Activated naive CD4-positive, alpha-beta T cell treated with anti-CD3 and anti-CD28 coated beads for 36 hours (primary cell): Measurements from ENCODE around the gene MAD1L1. TPM values are rescaled to one million over a fixed set of nuclear protein-coding genes. Genes with fewer than 3 reads are reported as not detected.
A peak's percentile ranks its signal among the peaks of the same experiment; 100 is the strongest.
"Not testable (repeated sequence)": the region's sequence is repeated elsewhere in the genome, so short reads cannot be mapped to it uniquely, and the experiment has no call there.

Experiments
- CTCF ChIA-PET: fragments of 350-600 bp; sonication (Branson Sonifier 250); formaldehyde crosslinking; loops from one replicate; lab custom pipeline; 2021; ENCODE audit warnings: antibody characterized with exemption; lab: Charles Lee
- DNase-seq: peaks from one replicate; pipeline ENCODE4 v3.0.0-alpha.2; 2020
- H3K27ac Mint-ChIP-seq: one replicate; pipeline ENCODE4 v1.8.0; 2021; ENCODE audit warnings: mild to moderate bottlenecking, mixed read lengths
- H3K27me3 Mint-ChIP-seq: one replicate; pipeline ENCODE4 v1.8.0; 2021; ENCODE audit warnings: low read depth, mixed read lengths
- H3K36me3 Mint-ChIP-seq: one replicate; pipeline ENCODE4 v1.8.0; 2021; ENCODE audit warnings: low read depth, mixed read lengths
- H3K4me1 Mint-ChIP-seq: one replicate; pipeline ENCODE4 v1.8.0; 2021; ENCODE audit warnings: low read depth, mixed read lengths
- H3K4me3 Mint-ChIP-seq: one replicate; pipeline ENCODE4 v1.8.0; 2021; ENCODE audit warnings: mild to moderate bottlenecking, moderate library complexity, mixed read lengths
- H3K9me3 Mint-ChIP-seq: one replicate; pipeline ENCODE4 v1.8.0; 2021; ENCODE audit warnings: mixed read lengths
- intact Hi-C: fragments of 100-400 bp; cut with micrococcal nuclease; formaldehyde crosslinking; loops from one replicate; pipeline ENCODE4 v1.15.1; 2023
- total RNA-seq, 2 experiments: library from RNA; stranded (reverse); gene quantifications; one replicate each; pipeline ENCODE4 v1.2.3, GENCODE V29; 2021

MAD1L1 gene
- total RNA-seq, 2 experiments from 2014 or later, result 37.5 to 40.2 TPM

DNA sequence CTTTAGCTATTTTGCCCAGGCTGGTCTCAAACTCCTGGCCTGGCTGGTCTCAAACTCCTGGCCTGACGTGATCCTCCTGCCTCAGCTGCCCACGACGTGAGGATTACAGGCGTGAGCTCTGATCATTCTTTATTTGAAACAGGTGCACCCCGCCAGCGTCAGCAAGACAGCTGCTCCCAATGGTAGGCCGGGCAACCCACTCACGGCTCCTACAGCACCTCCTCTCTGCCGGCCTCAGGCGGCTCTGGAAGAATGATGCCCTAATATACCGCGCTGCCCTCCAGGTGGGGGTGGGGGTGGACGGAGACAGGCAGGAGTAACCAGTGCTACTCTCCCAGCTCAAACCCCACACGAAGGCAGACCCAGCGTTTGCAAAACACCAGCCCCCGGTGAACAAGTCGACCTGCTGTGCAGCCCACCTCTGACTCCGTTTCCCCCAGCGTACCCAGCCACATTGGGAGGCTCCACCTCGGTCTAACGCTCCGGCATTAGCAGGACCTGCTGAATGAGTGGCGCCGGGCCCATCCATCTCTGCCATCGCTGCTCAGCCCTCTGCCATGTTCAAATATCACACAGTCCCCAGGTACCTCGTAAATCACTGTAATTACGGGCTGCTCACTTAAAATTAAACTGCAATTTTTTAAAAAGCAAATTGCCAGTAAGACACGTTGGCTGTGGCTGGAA, 414.0 kb downstream of the MAD1L1 start:
- DNase-seq, result no peak
- no peak overlapping the region for H3K27ac Mint-ChIP-seq
- H3K36me3 Mint-ChIP-seq, result no peaks in the 10 kb centered on the region
- H3K9me3 Mint-ChIP-seq, result no peaks in the 10 kb centered on the region
- intact Hi-C loops, result no loop called here
- peak overlapping the region; percentile 17 for H3K4me3 Mint-ChIP-seq
- CTCF ChIA-PET, result no interaction called here
- no peaks in the 10 kb centered on the region for H3K27me3 Mint-ChIP-seq
- peaks cover 25% of the 10 kb centered on the region for H3K4me1 Mint-ChIP-seq

GRCh38 chr7:1817061-1817712, 415.6 kb downstream of the MAD1L1 start:
- Mint-ChIP-seq H3K36me3 (no peaks in the 10 kb centered on the region), H3K4me3 (no peak overlapping the region), H3K27ac (no peak overlapping the region), H3K9me3 (no peaks in the 10 kb centered on the region), H3K4me1 (peaks cover 19% of the 10 kb centered on the region), H3K27me3 (no peaks in the 10 kb centered on the region)
- no peak for DNase-seq
- CTCF ChIA-PET, result no interaction called here
- intact Hi-C loops, result no loop called here

DNA sequence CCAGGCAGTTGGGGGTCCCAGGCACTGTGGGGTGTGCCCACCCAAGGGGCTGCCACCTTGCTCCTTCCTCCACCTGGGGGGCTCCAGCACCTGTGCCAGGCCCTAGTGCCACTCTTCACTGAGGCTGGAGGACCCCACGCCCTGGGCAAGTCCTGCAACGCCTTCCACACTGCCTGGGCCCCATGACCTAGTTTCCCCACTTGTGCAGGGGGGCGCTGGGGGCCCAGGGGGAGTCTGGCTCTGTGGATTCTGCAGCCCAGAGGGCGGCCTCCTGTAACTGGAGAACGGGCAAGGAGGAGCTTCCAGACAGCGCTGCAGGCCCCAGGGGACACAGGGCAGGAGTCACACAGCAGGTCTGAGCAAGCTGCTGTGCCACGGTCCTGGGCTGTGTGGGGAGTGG, 416.3 kb downstream of the MAD1L1 start:
- H3K27me3 Mint-ChIP-seq, H3K9me3 Mint-ChIP-seq, H3K27ac Mint-ChIP-seq, H3K4me3 Mint-ChIP-seq, intact Hi-C loops, H3K36me3 Mint-ChIP-seq, CTCF ChIA-PET, DNase-seq: not testable (repeated sequence)
- H3K4me1 Mint-ChIP-seq, result peaks cover 19% of the 10 kb centered on the region

GRCh38 chr7:1815551-1816281, 417.0 kb downstream of the MAD1L1 start:
- H3K9me3 Mint-ChIP-seq, H3K36me3 Mint-ChIP-seq, DNase-seq, H3K27ac Mint-ChIP-seq, CTCF ChIA-PET, H3K27me3 Mint-ChIP-seq, H3K4me3 Mint-ChIP-seq, intact Hi-C loops: not testable (repeated sequence)
- H3K4me1 Mint-ChIP-seq, result peaks cover 19% of the 10 kb centered on the region

- CTCF ChIA-PET, result no interaction called here
Observed at GRCh38 chr7:1815051-1815481, 417.7 kb downstream of the MAD1L1 start.

GRCh38 chr7:1814089-1814811, 418.5 kb downstream of the MAD1L1 start:
- no peaks in the 10 kb centered on the region for H3K36me3 Mint-ChIP-seq
- H3K9me3 Mint-ChIP-seq, result no peaks in the 10 kb centered on the region
- intact Hi-C loops, result no loop called here
- DNase-seq, result no peak
- CTCF ChIA-PET, result no interaction called here
- H3K27ac Mint-ChIP-seq, result no peak overlapping the region
- H3K4me1 Mint-ChIP-seq, result peaks cover 9% of the 10 kb centered on the region
- no peaks in the 10 kb centered on the region for H3K27me3 Mint-ChIP-seq
- no peak overlapping the region for H3K4me3 Mint-ChIP-seq

More at GRCh38 chr7:1815051-1815481, 417.7 kb downstream of the MAD1L1 start:
- Mint-ChIP-seq H3K27me3 (no peaks in the 10 kb centered on the region), H3K27ac (no peak overlapping the region), H3K36me3 (no peaks in the 10 kb centered on the region), H3K4me1 (peaks cover 17% of the 10 kb centered on the region), H3K9me3 (no peaks in the 10 kb centered on the region), H3K4me3 (no peak overlapping the region)
- intact Hi-C loops, result no loop called here
- no peak for DNase-seq

GRCh38 chr7:1813394-1814088, 419.2 kb downstream of the MAD1L1 start:
- intact Hi-C loops, result no loop called here
- DNase-seq, result no peak
- peaks cover 3% of the 10 kb centered on the region for H3K4me1 Mint-ChIP-seq
- no peak overlapping the region for H3K27ac Mint-ChIP-seq
- CTCF ChIA-PET, result no interaction called here
- no peaks in the 10 kb centered on the region for H3K27me3 Mint-ChIP-seq
- no peak overlapping the region for H3K4me3 Mint-ChIP-seq
- no peaks in the 10 kb centered on the region for H3K36me3 Mint-ChIP-seq
- H3K9me3 Mint-ChIP-seq, result no peaks in the 10 kb centered on the region

DNA sequence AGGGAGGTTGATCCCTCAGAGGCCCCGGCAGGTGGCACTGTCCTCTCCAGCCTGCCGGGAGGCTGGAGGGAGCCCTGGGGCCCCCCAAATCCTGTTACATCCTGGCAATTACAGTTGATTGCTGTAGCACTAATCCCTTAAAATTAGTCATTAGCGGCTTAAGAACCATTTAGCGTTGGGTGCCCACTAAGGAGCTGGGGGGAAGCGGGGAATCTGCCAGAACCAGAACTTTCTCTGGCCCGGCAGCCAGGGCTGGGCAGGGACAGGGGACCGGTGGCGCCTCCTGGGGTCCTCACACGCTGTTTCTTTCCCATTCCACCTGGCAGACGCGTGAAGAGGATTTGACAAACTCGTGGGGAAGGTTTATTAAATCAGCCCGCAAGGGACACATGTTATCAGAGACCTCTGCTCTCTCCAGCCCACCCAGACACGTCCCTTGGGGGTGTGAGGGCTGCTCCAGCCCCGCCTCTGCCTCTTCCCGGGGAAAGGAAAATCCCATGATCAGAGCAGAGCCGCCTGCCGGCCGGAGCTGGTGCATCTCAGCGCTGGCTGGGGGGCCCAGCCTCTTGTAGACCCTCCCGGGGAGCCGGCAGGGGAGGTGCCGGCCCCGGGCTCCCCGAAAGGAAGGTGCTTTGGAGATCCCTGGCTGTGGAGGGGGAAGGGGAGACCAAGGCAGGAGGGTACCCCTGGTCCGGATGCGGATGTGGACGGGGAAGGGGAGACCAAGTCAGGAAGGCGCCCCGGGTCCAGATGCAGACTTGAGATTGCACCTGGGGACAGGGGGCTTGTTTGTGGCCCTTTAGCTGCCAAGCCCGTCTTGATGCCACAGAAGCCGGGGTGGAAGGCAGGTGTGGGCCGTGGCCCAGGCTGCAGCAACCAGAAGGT, 420.0 kb downstream of the MAD1L1 start:
- CTCF ChIA-PET, result no interaction called here
- Mint-ChIP-seq H3K9me3 (no peaks in the 10 kb centered on the region), H3K36me3 (no peaks in the 10 kb centered on the region), H3K27ac (no peak overlapping the region), H3K4me3 (no peak overlapping the region), H3K27me3 (no peaks in the 10 kb centered on the region), H3K4me1 (no peaks in the 10 kb centered on the region)
- intact Hi-C loops, result no loop called here
- peak; percentile 20 for DNase-seq

DNA sequence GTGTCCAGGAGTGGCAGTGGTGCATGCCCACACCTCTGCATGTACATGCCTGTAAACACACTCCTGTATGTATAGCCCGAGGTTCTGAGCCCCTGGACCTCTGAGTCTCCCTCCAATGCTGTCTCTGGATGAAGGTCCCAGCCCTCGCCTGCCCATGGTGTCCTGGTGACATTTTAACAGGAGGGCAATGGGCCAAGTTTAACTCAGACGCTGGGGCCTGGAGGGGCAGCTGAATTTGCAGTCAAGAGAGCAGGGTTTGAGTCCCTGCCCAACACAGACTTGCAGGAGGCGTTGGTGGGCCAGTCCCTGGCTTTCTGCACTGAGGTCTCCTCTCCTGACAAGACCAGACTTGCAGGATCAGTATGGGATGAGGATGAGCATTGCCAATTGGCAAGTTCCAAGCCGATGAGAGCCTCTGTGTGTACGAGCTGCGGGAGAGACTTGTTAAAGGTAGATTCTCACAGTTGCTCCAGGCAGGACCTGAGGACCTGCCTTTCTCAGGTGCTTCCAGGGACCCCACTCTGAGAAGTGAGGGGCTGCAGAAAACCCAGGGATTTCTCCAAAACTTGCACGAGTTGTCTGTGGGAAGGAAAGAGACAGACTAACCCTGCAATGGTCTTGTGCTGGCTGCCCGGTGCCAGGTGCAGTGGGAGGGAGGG, 420.8 kb downstream of the MAD1L1 start:
- Mint-ChIP-seq H3K9me3 (no peaks in the 10 kb centered on the region), H3K4me3 (no peak overlapping the region), H3K36me3 (no peaks in the 10 kb centered on the region), H3K27ac (no peak overlapping the region), H3K4me1 (no peaks in the 10 kb centered on the region), H3K27me3 (no peaks in the 10 kb centered on the region)
- CTCF ChIA-PET, result no interaction called here
- no peak for DNase-seq
- intact Hi-C loops, result no loop called here

GRCh38 chr7:1810961-1811849, 421.5 kb downstream of the MAD1L1 start:
- no peak for DNase-seq
- no peaks in the 10 kb centered on the region for H3K36me3 Mint-ChIP-seq
- H3K4me3 Mint-ChIP-seq, result no peak overlapping the region
- H3K4me1 Mint-ChIP-seq, result no peaks in the 10 kb centered on the region
- no peaks in the 10 kb centered on the region for H3K27me3 Mint-ChIP-seq
- no peaks in the 10 kb centered on the region for H3K9me3 Mint-ChIP-seq
- intact Hi-C loops, result no loop called here
- CTCF ChIA-PET, result no interaction called here
- H3K27ac Mint-ChIP-seq, result no peak overlapping the region
